NCI-H128 (cell line): ENCODE data around the gene KANK2.
"Not testable (repeated sequence)": the region's sequence is repeated elsewhere in the genome, so short reads cannot be mapped to it uniquely, and the experiment has no call there.

Experiments
- DNase-seq: peaks from one replicate; lab custom pipeline; 2025; ENCODE audit not compliant: unreplicated experiment; lab: John Stamatoyannopoulos, UW

KANK2 gene

DNA sequence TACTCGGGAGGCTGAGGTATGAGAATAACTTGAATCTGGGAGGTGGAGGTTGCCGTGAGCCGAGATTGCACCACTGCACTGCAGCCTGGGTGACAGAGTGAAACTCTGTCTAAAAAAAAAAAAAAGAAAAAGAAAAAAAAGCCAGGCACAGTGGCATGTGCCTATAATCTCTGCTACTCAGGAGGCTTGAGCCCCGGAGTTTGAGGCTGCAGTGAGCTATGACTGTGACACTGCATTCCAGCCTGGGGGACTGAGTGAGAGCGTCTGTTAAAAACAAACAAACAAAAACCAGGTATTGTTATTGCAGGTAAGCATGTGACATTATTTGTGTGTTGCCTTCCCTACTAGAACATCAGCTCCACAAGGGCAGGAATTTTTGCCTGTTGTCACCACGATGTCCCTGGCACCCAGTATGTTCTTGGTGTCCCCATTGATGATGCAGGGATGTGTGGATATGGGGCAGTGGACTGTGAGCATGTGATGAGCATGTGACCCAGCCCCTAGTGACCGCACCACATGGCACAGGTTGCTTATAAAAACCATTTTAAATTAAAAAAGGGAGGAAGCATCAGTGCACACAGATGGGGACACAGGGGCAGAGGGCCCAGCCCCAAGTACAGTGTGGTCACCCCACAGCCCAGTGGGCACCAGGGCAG is 1.6 kb upstream of the KANK2 start:
- DNase-seq, result no peak

GRCh38 chr19:11198175-11198534 is 810 bp upstream of the KANK2 start:
- DNase-seq, result no peak

GRCh38 chr19:11196406-11197287 is 698 bp downstream of the KANK2 start:
- no peak for DNase-seq

DNA sequence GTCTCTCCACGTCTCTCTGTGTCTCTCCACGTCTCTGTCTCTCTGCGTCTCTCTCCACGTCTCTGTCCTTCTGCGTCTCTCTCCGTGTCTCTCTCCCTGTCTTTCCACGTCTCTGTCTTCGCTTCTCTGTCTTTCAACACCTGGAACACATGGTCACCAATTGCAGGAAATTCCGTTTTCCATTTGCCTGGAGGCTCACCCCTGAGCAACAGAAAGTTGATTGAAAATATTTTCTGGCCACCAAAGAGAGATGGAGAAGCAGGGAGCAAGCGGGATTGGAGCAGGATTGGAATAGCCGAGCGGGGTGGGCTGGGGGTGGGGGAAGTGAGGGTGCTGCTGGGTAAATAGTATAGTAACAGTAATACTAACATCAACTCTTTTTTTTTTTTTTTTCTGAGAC is 1.7 kb downstream of the KANK2 start:
- DNase-seq, result no peak

- no peak for DNase-seq
Observed at GRCh38 chr19:11194656-11195558, 2.4 kb downstream of the KANK2 start.

- no peak for DNase-seq
Observed at GRCh38 chr19:11194173-11194572, 3.2 kb downstream of the KANK2 start.

GRCh38 chr19:11192957-11193939 is 4.1 kb downstream of the KANK2 start:
- no peak for DNase-seq

DNA sequence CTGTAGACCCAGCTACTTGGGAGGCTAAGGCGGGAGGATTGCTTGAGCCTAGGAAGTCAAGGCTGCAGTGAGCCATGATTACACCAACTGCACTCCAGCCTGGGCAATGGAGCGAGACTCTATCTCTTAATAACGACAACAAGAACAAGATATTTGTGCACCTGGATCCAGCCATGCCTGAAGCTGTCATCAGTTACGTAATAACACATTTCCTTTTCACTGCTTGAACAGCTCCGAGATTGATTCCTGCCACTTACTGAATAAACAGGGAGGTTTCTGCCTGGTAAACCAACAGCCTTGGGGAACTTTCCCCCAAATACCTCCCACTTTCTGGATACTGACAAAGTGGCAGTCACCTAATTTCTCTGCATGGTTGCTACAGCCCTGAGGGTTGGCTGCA is 5.4 kb downstream of the KANK2 start:
- DNase-seq, result no peak

GRCh38 chr19:11191273-11191755 is 6.0 kb downstream of the KANK2 start:
- DNase-seq, result no peak

- no peak for DNase-seq
Observed at GRCh38 chr19:11190501-11190900, 6.8 kb downstream of the KANK2 start.

DNA sequence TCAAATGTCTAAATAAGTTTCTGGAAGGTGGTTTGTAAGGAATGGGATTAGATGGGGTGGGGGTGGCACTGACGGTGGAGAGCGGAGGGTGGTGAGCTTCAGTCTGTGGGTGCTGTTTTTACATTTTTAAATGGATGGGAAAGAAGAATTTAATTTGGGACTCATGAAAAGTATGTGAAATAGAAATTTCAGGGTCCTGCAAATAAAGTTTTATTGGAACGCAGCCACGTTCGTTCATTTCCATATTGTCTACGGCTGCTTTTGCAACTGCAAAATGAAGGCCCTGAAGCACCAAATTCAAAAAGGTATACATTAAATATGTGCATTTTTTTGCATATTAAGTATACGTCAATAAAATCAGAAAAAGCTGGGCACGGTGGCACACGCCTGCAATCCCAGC is 9.9 kb downstream of the KANK2 start:
- no peak for DNase-seq

DNA sequence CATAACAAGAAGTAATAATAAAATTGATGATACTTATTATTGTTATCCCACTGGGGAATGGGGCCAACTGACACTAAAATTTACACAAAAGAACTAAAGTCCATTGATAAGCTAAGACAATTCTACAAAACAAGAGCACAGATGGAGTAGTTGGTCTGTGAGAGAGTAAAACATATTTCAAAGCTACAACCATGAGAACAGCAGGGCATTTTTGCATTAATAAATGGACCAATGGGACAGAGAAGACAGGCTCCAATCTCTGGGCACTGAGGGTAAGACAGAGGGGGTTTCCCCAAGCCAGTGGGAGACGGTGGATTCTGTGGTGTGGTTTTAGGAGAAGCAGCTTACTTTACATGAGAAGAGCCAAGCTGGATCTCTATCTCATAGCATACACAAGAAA is 14.4 kb downstream of the KANK2 start:
- no peak for DNase-seq

GRCh38 chr19:11181488-11181887 is 15.9 kb downstream of the KANK2 start:
- no peak for DNase-seq

- not testable (repeated sequence) for DNase-seq
Observed at GRCh38 chr19:11180975-11181374, 16.4 kb downstream of the KANK2 start.

DNA sequence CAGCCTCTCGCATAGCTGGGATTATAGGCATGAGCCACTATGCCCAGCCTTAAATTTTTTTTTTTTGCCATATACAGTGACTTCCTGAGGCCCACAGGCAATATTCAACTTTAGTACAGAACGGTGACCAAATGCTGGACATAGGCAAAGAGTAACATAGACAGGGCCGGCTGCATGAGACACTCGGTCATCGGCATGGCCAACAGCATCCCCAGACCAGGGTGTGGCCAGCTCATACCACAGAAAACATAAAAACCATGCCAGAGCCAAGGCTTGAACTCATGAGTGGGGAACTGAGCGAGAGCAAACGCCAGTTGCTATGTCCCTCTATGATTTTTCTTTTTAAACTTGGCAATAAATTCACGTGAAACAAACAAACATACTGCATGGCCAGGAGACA is 17.0 kb downstream of the KANK2 start:
- DNase-seq, result no peak

- no peak for DNase-seq
Observed at GRCh38 chr19:11179716-11180297, 17.5 kb downstream of the KANK2 start.

DNA sequence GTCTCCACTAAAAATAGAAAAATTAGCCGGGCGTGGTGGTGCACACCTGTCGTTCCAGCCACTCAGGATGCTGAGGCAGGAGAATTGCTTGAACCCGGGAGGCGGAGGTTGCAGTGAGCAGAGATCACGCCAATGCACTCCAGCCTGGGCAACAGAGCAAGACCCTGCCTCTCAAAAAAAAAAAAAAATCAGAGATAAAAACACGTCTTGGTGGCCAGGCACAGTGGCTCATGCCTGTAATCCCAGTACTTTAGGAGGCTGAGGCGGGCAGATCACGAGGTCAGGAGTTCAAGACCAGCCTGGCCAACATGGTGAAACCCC is 18.2 kb downstream of the KANK2 start:
- DNase-seq, result not testable (repeated sequence)

GRCh38 chr19:11177592-11177991 is 19.8 kb downstream of the KANK2 start:
- no peak for DNase-seq

DNA sequence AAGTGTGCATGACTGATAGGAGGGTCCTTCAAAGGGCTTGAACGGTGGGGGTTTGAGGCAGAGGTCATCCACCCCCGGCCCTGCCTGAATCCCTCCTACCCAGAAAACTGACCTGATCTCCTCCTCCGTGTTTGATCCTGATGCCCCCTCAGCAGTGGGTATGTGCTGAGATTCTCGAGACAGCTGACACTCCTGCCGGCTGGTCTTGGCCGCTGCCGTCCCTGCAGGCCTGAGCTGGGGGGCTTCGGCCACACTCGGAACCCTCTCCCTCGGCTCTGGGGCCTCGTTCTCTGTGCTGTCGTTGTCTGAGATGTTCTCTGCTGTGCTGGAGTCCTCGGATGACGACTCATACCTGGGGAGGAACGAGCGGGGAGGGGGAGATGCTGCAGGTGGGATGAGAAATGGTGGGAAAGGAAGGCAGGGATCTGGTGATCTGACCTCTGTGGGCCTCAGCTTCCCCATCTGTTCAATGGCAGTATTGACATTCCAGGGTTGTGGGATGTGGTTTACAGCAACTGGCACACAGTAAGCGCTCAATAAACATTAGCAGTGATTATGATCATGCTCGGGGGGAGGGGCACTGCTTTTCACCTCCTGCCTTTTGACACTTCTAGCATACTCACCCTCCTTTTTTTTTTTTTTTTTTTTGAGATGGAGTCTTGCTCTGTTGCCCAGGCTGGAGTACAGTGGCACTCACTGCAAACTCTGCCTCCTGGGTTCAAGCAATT is 20.7 kb downstream of the KANK2 start:
- DNase-seq, result no peak
